MV-4-11 (cell line): ENCODE results near the gene PCDH8.

Experiments
- DNase-seq: peaks from one replicate; lab custom pipeline; 2025; lab: John Stamatoyannopoulos, UW

Gene PCDH8

GRCh38 chr13:52848455-52849195 lies at the start of gene PCDH8:
Gene PCDH8, minus strand, starts transcription at chr13:52848640. Its CDS starts 204 bp downstream, at chr13:52848436.
- DNase-seq = no peak

GRCh38 chr13:52896827-52897659 lies 48.6 kb upstream of the PCDH8 start:
- no peak for DNase-seq

GRCh38 chr13:52894413-52894812 lies 46.0 kb upstream of the PCDH8 start:
- no peak for DNase-seq

- DNase-seq = no peak
Measured at GRCh38 chr13:52892925-52893324, 44.5 kb upstream of the PCDH8 start.

- no peak for DNase-seq
Measured at GRCh38 chr13:52891706-52892105, 43.3 kb upstream of the PCDH8 start.

GRCh38 chr13:52887165-52887564 lies 38.7 kb upstream of the PCDH8 start:
- DNase-seq = no peak

GRCh38 chr13:52885141-52885540 lies 36.7 kb upstream of the PCDH8 start:
- no peak for DNase-seq

- DNase-seq = no peak
Measured at GRCh38 chr13:52884429-52885010, 36.1 kb upstream of the PCDH8 start.

- DNase-seq = no peak
Measured at GRCh38 chr13:52882785-52883184, 34.3 kb upstream of the PCDH8 start.

GRCh38 chr13:52879950-52880741 lies 31.7 kb upstream of the PCDH8 start:
- DNase-seq = no peak

- DNase-seq = peak; percentile 11
Measured at GRCh38 chr13:52878831-52879230, 30.4 kb upstream of the PCDH8 start.

- no peak for DNase-seq
Measured at GRCh38 chr13:52870143-52870542, 21.7 kb upstream of the PCDH8 start.

GRCh38 chr13:52869621-52870020 lies 21.2 kb upstream of the PCDH8 start:
- no peak for DNase-seq

- no peak for DNase-seq
Measured at GRCh38 chr13:52869050-52869449, 20.6 kb upstream of the PCDH8 start.

- DNase-seq = no peak
Measured at GRCh38 chr13:52868190-52868589, 19.8 kb upstream of the PCDH8 start.

GRCh38 chr13:52864941-52865340 lies 16.5 kb upstream of the PCDH8 start:
- DNase-seq = no peak

- DNase-seq = no peak
Measured at GRCh38 chr13:52862358-52863206, 14.1 kb upstream of the PCDH8 start.

GRCh38 chr13:52852444-52852843 lies 4.0 kb upstream of the PCDH8 start:
- no peak for DNase-seq

- DNase-seq = peak; percentile 34
Measured at GRCh38 chr13:52851137-52851962, 2.9 kb upstream of the PCDH8 start.
